ENCODE data around the gene SPEM2. TPM values are rescaled to one million over a fixed set of nuclear protein-coding genes. Genes with fewer than 3 reads are reported as not detected.

The SPEM2 gene
- total RNA-seq, 1 experiment from 2014 or later, result not detected

DNA sequence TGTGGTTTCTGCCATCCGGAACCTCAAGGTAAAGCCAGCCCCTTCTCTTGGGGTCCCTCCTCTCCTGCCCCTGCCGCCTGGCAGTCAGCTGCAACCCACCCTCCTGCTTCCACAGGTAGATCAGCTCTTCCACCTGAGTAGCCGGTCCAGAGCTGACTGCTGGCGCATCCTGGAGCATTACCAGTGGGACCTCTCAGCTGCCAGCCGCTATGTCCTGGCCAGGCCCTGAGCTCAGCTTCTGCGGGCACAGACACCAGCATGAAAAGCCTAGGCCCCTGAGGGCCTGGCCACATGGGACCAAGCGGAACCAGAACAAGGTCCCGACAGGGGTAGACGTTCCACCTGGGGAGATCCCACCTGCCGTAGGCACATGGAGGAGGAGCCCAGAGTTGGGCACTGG lies 36.6 kb upstream of the SPEM2 start:
- TF ChIP-seq, protein P1, sequence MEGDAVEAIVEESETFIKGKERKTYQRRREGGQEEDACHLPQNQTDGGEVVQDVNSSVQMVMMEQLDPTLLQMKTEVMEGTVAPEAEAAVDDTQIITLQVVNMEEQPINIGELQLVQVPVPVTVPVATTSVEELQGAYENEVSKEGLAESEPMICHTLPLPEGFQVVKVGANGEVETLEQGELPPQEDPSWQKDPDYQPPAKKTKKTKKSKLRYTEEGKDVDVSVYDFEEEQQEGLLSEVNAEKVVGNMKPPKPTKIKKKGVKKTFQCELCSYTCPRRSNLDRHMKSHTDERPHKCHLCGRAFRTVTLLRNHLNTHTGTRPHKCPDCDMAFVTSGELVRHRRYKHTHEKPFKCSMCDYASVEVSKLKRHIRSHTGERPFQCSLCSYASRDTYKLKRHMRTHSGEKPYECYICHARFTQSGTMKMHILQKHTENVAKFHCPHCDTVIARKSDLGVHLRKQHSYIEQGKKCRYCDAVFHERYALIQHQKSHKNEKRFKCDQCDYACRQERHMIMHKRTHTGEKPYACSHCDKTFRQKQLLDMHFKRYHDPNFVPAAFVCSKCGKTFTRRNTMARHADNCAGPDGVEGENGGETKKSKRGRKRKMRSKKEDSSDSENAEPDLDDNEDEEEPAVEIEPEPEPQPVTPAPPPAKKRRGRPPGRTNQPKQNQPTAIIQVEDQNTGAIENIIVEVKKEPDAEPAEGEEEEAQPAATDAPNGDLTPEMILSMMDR (conservative IDR thresholded peaks at IDR 0.05), result no peak
- DNase-seq, result no peak
- Histone ChIP-seq H4K20me1 (ENCODE audit: control insufficient read depth, insufficient read depth, insufficient read length) (peaks cover 2% of the 10 kb centered on the region), H3K79me2 (ENCODE audit: insufficient read depth, low read length) (no peaks in the 10 kb centered on the region), H2BK20ac (ENCODE audit: low read depth, low read length, poor library complexity, severe bottlenecking) (no peak overlapping the region), H3K9me3 (ENCODE audit: control insufficient read depth, low read depth, low read length) (no peaks in the 10 kb centered on the region), H4K8ac (replicated peaks; ENCODE audit: insufficient read length, low read depth, low read length) (no peak overlapping the region), H3K27me3 (ENCODE audit: insufficient read depth, low read length) (no peaks in the 10 kb centered on the region), H3K23me2 (ENCODE audit: insufficient read length, low read depth, low read length, poor library complexity, severe bottlenecking) (peaks cover 7% of the 10 kb centered on the region), H3K9ac (ENCODE audit: extremely low read depth, insufficient read length, low read length) (no peak overlapping the region), H3K4me2 (ENCODE audit: insufficient read depth, insufficient read length, low read length) (no peak overlapping the region), H3K23ac (ENCODE audit: insufficient read length, low read depth, low read length) (no peak overlapping the region), H2AFZ (ENCODE audit: low read length) (no peak overlapping the region), H3K18ac (ENCODE audit: insufficient read length, low read depth, low read length) (no peak overlapping the region), H3T11ph (ENCODE audit: low read length) (no peak overlapping the region), H3K56ac (ENCODE audit: insufficient read length, low read depth, low read length) (no peak overlapping the region), H3K14ac (ENCODE audit: insufficient read depth, low read length) (no peak overlapping the region), H3K27ac (ENCODE audit: insufficient read length, low read depth, low read length) (no peak overlapping the region), H4K91ac (ENCODE audit: insufficient read length, low read depth, low read length) (no peak overlapping the region), H2BK12ac (ENCODE audit: insufficient read length, low read depth, low read length) (no peak overlapping the region), H2AK5ac (ENCODE audit: insufficient read length, low read length) (no peak overlapping the region), H3K79me1 (ENCODE audit: insufficient read depth, low read depth, low read length, poor library complexity, severe bottlenecking) (no peaks in the 10 kb centered on the region), H3K4ac (ENCODE audit: low read depth, low read length) (no peak overlapping the region), H2BK120ac (ENCODE audit: low read depth, low read length, poor library complexity, severe bottlenecking) (no peak overlapping the region), H2BK15ac (ENCODE audit: low read depth, low read length) (no peak overlapping the region), H2BK5ac (ENCODE audit: insufficient read length, low read length) (no peak overlapping the region), H3K4me1 (ENCODE audit: insufficient read depth, low read length) (peaks cover 5% of the 10 kb centered on the region; the same call in 1 of the 2 replicates), H4K5ac (ENCODE audit: insufficient read length, low read depth, low read length) (no peak overlapping the region)
- Mint-ChIP-seq H3K9me3 (no peaks in the 10 kb centered on the region; a peak in 1 of 5 replicates), H3K27me3 (ENCODE audit: low read depth) (peaks cover 3% of the 10 kb centered on the region), H3K36me3 (ENCODE audit: insufficient read depth in 1 of 3, low read depth in 3 of 3) (peaks cover 27 to 60% (median 44%) of the 10 kb centered on the region in 3 experiments), H3K4me3 (no peak overlapping the region), H3K27ac (no peak overlapping the region), H3K4me1 (peaks cover 22 to 23% of the 10 kb centered on the region in 2 experiments)
- no CpG with 5 or more reads among the region's 10 CpGs for WGBS (ENCODE audit: extremely low coverage, insufficient read length, low lambda C conversion rate)
